LoVo (cell line): ENCODE results near the gene SYT1.

Experiments
- DNase-seq: peaks from one replicate; pipeline ENCODE4 v3.0.0-alpha.2; 2016; ENCODE audit warnings: low spot score

Gene SYT1

DNA sequence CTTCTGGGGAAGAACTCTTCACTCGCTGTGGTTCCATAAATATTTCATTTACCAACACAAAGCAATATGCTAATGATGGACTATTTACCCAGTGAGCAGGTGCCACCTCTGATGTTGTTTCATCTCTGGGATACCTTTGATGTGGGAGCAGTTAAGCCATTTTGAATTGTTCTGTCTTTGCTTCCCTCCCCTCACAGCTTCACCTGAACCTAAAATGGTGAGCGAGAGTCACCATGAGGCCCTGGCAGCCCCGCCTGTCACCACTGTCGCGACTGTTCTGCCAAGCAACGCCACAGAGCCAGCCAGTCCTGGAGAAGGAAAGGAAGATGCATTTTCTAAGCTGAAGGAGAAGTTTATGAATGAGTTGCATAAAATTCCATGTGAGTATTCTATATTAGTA lies 352.7 kb downstream of the SYT1 start:
- no peak for DNase-seq

- DNase-seq: no peak
Measured at GRCh38 chr12:79223210-79223609, 358.6 kb downstream of the SYT1 start.

DNA sequence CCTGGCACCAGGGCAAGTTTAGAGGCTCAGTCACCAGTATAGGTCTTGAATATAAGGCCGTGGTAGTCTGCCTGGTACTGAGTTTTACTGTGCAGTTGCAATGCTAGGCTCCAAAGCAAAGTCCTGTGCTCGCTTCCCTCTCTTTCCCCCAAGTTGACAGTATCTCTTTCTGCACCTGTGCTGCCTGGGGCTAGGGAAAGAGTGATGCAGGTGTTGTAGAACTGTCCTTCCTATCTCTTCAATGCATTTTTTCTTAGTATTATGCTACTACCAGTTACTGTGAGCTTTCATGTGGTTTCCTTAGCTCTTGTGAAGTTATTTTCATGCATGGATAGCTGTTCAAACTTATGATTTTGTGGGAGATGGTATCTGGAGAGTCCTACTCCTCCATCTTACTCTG lies 359.2 kb downstream of the SYT1 start:
- no peak for DNase-seq

- no peak for DNase-seq
Measured at GRCh38 chr12:79227091-79227490, 362.5 kb downstream of the SYT1 start.

DNA sequence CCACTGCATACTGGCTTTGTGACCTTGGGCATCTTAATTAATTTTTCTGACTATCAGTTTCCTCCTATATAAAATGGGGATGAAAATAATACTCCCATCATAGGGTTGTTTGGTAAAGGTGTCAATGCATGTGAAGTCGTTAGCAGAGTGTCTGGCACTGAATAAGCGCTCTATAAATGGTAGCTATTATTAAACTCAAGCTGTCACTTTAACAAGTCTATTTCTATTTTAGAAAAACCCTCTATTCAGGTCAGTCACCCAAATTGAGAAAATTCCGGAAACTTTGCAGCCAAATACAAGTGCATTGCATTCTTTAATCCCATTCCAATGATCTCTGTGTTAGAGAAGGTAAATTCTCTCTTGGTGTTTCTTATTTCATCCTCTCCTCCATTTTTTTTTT lies 363.1 kb downstream of the SYT1 start:
- DNase-seq: no peak

DNA sequence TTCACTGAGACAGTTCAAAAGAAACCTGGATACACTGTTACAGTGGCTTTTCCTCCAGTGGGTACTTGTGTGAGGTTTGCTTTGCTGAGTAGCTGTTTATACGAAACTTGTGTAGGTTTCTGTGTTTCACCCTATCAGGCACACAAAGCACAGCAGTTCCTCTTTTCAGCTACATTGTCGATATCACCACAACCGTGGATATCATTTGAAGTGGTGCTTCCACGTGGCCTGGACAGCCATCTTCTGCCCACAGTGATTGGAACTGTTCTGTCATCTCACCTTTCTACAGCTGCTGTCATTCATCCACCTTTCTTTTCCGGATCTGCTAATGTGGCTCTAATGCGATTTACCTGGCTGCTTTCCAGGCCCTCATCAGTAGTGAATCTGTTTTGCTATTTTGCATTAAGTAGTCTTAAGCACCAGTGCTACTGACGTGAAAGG lies 368.8 kb downstream of the SYT1 start:
- no peak for DNase-seq

DNA sequence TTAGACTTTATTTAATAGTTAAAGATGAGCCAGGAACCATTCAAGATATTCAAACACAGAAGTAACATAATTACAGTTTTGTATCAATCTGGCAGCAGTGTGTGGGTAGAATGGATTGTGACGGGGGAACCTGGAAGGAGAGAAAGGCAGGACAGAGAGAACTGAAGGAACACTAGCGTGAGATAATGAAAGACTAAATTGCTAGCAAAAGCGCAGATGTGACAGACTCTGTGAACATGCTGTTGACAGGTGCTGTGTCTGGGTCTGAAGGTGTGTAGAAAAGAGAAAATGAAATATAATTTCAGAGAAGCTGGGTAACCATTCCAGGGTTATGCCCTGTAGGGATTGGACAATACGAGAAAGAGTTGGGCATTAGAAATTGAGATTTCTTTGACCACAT lies 372.3 kb downstream of the SYT1 start:
- DNase-seq: no peak

GRCh38 chr12:79238246-79238645 lies 373.7 kb downstream of the SYT1 start:
- DNase-seq: no peak

DNA sequence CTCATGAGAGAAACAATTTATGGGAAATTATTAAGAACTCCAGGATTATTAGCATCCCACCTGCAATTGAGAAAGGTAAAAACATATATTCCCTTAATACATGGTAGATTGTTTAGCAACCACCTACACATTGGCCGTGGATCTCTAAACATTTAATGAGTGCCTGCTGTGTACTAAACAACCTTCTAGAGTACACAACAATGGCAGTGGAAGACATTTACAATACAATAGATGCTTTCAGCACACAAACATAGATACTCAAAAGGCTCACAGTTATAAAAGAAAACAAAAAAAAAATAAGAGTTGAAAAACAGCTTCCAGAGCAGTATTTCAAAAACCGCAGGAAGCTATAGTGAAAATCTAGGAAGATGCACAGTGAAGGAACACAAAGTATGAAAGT lies 382.9 kb downstream of the SYT1 start:
- no peak for DNase-seq

DNA sequence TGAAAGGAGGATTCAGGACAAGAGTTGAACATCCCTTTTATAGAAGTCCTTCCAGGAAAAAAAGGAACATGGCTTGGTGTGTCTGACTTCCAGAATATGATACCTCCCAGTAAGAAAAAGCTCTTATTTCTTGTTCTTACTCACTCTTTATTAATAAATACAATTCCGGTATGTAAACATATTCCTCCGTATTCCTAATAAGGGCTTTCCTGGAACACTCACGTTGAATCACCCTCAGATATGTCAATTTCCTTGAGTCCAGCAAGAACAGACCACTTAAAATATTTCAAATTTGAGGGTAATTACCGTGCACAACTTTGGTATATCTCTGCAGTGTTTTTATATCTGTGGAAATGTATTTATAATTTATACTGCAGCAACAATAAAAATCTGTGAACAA lies 385.6 kb downstream of the SYT1 start:
- DNase-seq: no peak

DNA sequence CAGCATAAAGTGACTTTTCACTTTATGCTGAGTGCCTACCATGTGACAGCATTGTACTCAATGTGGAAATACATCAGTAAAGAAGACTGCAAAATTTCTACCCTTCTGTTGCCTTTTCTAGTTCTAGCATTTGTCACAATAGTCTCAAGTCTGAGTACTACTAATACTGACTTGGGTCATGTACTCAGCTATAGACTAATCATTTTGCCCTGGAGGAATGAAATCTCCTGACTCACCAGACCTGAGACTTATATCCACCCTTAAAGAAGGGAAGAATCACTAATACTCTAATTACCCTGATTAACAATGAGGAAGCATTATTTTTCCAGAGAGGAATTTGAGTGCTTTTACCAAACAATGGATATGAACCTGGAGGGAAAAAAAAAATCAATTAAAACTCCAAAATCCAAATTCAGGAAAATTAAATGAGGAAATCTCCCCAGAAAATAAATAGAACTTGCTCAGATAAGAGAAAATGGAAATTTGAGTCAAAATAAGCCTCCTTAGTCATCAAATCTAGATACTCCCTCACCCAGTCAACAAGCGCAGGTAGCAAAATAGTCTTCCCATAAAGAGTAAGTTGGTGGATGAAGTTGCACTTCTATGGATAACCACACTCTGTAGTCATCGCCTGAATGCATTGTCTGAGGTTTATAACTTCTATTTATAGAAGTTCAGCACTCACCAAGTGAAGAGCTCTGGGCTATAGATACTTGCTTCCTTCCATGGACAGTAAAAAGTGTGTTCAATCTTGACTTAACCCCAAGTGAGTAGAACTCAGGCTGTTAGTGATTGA lies 386.6 kb downstream of the SYT1 start:
- no peak for DNase-seq

DNA sequence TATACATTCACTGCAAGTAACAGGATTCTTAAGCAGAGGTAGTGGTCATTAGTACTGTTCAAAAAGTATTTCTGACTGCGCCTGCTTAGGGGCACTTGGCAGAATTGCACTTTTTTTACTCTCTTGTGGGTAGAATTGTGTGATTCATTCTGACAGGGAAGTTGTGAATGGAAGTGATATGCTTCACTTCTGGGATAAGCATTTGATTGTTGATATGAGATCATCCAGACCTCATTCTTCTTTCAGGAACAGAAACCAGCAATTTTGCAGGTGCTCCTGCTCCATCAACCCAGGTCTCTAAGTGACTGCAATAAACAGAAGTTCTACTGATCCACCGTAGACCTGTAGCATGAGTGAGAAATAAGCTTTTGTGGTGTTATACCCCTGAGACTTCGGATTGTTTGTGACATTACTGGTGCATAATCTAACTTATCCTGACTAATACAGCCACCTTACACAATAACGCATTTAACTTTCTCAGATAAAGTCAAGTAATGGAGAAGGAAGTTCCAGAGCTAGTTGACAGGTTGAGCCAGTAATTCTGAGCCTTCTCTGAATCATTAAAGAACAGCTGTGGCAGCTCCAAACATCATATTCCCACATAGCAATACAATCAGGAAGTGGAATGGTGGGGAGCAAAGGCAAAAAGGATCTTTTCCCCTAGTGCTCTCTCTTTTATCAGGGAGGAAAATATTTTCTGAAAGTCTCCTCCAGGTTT lies 387.9 kb downstream of the SYT1 start:
- no peak for DNase-seq

- DNase-seq: no peak
Measured at GRCh38 chr12:79255288-79255687, 390.7 kb downstream of the SYT1 start.

DNA sequence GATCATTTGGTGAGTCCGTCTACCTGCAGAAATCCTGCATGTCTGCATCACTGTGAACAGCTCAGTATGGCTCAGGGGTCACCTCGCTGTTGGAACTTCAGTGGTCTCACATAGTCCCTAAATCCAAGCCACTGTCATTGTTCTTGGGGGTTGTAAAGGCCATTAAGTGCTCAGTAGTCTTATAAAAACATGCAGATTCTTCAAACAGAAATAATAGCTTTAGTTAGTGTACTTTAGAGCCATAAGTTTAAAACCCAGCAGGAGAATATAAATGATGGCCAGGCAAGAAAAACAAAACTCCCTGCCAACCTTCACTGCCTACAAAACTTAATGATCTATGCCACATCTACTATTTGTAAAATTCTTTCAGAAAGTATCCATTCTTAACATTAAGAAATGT lies 396.3 kb downstream of the SYT1 start:
- no peak for DNase-seq

GRCh38 chr12:79262938-79263337 lies 398.4 kb downstream of the SYT1 start:
- no peak for DNase-seq

GRCh38 chr12:79266343-79267144 lies 402.0 kb downstream of the SYT1 start:
- no peak for DNase-seq

DNA sequence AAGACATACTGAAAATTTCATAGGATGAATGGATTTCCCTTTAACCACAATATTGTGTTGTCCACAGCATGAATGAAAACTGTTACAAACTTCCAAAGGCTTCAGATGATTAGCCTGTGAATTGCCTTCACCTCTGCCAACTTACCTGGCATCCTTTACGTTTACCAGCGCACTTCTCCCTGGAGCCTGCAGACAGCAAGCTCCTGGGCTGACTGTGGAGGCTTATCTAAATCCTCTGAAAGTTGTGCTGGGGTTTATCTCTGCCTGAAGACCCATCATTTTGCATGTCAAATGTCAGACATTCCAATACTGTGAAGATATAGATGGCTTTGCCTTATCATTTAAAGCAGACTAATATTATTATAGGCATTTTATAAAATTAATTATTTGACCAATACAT lies 403.0 kb downstream of the SYT1 start:
- no peak for DNase-seq

- DNase-seq: no peak
Measured at GRCh38 chr12:79274501-79275064, 410.0 kb downstream of the SYT1 start.

DNA sequence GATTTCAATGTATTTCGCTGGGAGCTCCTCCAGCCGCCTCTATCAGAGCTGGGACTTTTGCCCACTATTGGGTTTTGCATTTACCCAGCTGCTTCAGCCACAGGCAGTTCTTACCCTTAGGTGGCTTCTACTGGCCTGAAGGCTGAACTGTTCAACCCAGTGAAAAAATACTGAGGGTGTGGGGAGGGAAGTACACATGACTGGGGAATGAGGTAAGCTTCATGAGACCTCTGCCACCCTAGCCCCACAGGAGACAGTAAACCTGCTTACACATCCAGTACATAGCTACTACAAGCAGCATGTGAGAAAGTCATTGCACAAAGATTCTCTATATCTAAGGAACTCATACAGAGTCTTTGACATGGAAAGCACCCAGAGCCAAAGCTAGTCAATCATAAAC lies 411.1 kb downstream of the SYT1 start:
- DNase-seq: no peak

DNA sequence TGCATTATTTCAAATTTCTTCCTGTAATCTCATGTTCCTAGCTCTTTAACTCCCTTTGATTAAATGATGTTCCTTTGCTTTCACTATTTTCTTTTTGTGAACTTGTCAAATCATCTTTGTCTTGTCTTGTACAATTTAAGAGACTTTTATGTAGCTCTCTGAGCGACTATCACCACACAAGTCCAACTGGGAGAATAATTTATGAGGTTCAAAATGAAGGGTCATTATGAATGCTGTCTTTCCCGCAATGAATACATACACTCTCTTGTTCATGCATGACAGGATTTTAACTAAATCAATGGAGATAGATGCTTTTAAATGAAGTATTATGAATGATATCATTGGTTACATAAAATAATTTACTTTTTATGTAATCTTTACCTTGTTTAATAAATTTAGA lies 418.8 kb downstream of the SYT1 start:
- DNase-seq: no peak

- no peak for DNase-seq
Measured at GRCh38 chr12:79288911-79289310, 424.3 kb downstream of the SYT1 start.

DNA sequence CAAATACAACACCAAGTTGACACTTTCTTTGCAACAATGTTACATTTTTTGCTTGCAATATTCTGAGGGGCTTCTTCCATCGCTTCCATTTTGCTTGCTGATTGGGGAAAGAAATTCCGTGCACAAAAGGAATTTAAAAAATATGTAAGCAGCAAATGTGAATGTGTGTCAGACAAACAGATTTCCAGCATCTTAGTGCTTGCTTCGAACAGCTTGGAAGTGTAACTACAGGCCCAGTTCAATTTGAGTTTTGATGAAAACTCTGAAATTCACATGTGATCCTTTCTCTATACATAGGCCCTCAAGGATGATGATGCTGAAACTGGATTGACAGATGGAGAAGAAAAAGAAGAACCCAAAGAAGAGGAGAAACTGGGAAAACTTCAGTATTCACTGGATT lies 427.1 kb downstream of the SYT1 start:
- no peak for DNase-seq

DNA sequence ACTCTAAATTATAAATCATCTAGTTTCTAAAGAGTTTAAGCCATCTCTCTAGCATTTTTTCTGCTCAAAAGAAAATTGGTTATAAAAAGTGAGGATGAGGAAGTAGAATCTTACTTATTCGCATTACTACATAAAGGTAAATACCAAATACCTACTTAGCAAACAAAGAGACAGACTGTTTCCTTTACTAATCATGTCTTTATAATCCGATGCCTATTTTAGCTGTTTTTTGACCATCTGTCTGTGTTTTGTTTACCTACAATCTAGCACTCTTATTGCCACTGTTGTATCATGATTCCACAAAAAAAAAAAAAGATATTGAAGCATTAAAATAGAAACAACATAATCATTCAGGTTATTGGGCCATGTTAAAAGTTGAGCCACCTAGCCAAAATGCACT lies 430.0 kb downstream of the SYT1 start:
- DNase-seq: no peak
